ENCODE data around the gene BRD3OS.
"Not testable (repeated sequence)": the region's sequence is repeated elsewhere in the genome, so short reads cannot be mapped to it uniquely, and the experiment has no call there.

BRD3OS gene

GRCh38 chr9:134024828-134025605, at the start of gene BRD3OS:
TSS of gene BRD3OS (plus strand) at chr9:134025481. CDS start at chr9:134026748, 1,267 bp downstream.
- peak; percentile 99 for DNase-seq

DNA sequence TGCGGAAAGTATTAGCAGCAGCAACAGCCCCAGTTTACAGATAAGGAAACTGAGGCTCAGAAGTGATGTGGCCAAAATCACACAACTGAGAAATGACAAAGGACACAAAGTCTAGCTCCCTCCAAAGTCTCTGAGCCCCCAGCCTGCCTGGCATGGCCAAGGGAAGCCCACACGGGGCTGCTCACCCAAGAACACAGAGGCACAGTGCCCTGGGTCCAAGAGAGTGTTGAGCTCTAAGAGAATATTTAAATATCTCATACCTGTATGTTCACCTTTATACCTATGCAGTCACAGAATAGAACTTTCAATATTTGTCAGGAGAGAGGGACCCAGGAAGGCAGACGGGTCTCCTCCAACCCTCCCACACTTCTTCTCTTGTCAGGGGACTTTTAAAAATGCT, 49.8 kb upstream of the BRD3OS start:
- no peak for DNase-seq

DNA sequence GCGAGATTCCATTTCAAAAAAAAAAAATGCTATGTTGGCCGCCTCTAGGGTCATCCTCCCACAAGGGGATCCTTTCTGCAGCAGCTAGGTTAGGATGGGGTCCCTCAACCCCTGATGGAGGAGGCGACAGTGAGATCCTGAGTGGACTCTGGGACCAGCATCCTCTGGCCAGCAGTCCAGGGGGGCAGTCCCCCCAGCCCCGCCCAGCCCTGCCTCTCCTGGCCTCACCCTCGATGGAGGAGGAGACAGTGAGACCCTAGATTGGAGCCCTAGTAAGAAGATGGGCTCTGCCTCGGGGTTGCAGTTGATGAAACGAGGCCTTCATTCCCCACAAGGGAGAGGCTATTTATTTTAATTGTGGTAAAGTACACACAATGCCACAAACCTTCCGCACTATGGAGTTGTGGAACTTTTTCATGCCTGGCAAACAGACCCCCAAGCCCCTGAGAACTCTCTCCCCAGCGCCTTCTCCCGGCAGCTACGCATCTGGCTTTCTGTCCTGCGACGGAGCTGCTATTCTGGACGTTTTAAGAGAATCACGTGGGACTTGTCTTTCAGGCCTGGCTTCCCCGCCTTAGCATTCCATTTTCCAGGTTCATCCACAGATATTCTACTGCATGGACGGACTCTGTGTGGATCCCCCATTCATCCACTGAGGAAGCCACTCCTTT, 49.0 kb upstream of the BRD3OS start:
- no peak for DNase-seq

DNA sequence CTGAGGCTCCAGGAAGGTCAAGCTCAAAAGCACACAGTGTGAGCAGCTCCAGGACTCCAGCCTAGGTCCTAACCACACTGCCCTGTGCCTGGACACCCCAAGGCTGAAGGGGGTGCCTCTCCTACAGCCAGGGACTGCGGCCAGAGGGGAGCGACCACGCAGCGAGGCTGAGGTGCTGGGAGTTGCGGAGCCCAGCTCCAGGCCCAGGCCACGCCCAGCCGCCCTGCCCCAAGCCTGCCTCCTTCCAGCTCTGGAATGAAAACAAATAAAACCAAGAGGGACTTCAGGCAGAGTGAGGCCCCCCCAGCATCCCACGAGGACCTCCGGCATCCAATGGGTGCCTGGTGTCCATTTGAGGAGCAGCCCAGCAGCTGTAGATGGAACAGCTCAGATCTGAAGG, 48.4 kb upstream of the BRD3OS start:
- no peak for DNase-seq

- DNase-seq: no peak
These were observed 47.7 kb upstream of the BRD3OS start for GRCh38 chr9:133977421-133978201.

- no peak for DNase-seq
These were observed 46.9 kb upstream of the BRD3OS start for GRCh38 chr9:133978226-133978898.

GRCh38 chr9:133978899-133979272, 46.4 kb upstream of the BRD3OS start:
- DNase-seq: no peak

DNA sequence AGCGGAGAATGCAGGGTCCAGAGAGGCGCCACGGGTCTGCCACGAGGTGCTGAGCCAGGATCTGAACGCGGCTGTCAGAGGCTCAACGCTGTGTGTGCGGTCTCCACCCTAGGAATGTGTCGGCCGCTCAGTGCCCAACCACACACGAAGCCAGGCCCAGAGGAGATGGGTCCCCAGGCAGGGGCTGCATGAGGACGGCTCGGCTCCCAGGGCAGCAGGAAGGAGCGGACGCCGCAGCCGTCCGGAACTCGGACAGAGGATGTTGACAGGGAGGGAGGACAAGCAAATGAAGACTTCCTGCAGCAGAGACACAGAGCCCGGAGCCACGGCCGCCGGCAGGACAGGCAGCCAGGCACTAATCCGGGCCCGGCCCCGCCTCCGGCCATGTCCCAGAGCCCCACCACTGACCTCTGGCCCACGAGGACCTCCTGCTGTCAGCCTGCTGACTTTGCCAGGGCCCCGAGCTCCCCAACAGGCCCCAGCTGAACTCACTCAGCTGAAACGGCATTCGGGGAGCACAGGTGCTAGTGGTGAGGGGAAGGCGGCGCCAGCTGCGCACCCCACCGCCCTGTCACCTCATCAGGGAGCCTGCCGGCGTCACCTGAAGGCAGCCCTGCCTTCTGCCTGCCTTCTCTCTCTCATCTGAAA, 45.9 kb upstream of the BRD3OS start:
- no peak for DNase-seq

DNA sequence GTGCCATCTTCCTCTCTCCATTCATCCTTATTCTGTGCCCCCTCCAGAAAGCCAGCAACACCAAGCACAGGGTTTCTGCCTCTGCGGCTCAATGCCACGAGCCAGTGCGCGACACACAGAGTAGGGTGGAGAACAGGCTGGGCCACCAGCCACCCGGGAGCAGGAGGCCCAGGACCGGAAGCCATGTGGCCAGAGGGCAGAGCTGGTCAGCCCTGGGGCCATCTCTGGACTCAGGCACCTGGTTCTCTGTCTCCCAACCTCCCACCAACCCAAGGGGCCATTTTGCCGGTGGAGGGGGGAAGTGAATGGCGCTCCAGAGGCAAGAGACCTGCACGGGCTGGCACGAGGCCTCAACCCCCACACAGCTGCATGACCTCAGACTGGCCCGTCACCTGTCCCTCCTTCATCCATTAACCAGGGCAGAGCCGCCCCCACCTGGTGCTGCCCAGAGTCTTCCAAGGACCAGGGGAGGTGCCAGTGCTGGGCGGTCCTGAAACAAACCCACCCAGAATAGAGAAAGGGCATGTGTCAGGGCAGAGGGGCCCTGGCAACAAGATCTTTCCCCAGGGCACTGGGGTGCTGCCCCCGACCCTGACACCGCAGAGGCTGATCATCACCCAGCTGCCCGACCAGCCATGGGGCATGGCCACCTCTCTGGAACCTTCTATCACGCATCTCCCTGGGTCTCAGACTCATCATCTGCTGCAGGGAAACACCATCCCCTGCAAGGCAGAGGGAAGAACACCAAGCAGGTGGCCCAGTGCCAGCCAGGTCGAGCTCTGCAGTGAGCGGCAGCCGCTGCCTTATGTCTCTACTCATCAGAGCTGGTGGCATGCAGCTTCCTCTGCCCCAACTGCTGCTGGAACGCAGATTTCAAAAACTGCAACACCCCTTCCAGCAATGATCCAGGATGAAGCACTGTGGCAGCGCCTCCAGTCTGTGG, 45.1 kb upstream of the BRD3OS start:
- peak; percentile 85 for DNase-seq

- DNase-seq: no peak
These were observed 44.3 kb upstream of the BRD3OS start for GRCh38 chr9:133980864-133981588.

DNA sequence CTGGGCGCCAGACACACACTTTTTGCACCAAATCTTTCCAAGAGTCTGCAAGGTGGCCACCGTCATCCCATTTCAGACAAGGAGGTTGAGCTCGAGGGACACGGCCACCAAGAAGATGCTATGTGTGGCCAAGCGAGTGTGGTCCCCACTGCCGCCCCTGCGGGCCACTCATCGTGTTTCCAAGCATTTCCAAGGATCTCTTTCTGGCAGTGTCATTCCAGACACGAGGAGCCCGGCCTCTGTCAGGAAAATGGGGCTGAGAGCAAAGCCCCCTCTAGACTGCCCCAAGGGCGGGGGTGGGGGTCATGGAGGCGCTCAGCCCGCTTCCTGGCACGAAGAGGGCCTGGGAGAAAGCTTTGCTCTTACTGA, 43.7 kb upstream of the BRD3OS start:
- DNase-seq: no peak

DNA sequence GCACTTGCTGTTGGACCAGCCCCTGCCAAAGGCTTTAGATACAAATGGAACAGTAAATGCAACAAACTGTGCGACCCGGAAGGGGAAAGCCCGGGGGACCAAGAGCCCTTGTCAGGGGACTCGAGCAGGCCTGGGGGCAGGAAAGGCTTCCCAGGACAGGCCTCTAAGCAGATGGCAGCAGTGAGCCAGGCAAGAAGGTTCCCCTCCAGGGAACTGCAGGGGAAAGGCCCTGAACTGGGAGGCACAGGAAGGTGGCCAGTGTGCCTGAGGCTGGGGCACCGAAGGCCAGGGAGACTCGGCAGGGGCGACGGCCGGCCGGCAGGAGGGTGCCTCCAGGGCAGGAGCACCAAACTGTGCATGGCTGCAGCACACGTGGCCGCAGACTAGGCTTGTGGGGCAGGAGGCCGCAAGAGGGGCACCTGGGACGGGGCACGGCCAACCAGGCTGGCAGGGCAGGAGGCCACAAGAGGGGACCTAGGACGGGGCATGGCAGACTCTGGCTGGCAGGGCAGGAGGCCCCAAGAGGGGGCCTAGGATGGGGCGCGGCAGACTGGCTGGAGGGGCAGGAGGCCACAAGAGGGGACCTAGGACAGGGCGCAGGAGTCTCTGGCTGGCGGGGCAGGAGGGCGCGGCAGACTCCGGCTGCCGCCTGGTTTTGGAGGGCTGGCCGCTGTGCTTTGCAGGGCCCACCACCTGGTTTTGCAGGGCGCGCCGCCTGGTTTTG, 43.2 kb upstream of the BRD3OS start:
- peak; percentile 27 for DNase-seq

- DNase-seq: no peak
These were observed 42.1 kb upstream of the BRD3OS start for GRCh38 chr9:133982971-133983720.

GRCh38 chr9:133986061-133986460, 39.2 kb upstream of the BRD3OS start:
- no peak for DNase-seq

DNA sequence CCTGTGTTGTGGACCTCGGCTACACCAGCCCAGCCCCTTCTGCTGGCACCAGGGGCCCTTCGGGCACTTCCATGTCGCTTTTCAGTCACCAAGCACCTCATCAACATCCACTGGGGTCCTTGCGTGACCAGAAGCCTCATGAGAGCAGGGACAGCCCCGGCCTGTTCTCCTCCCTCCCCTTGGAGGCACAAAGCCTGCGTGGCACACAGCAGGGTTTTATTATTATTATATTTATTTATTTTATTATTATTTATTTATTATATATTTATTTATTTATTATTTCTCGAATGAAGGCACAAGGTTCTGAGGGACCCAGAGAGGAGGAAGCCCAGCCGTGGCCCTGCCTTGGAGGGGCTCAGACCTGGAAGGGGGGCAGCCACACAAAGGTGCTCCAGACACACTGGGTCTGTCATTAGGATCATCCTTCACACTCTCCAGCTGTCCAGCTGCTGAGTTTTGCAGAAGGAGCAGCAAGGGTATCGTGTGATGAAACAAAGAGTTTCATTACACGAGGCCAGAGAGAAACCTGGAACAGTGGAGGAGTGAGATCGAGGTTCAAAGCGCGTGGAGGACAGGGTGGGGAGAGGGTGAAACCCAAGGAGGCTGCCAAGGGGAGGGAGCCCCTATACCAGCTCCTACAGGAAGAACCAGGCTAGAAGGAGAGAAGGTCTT, 38.4 kb upstream of the BRD3OS start:
- DNase-seq: no peak

DNA sequence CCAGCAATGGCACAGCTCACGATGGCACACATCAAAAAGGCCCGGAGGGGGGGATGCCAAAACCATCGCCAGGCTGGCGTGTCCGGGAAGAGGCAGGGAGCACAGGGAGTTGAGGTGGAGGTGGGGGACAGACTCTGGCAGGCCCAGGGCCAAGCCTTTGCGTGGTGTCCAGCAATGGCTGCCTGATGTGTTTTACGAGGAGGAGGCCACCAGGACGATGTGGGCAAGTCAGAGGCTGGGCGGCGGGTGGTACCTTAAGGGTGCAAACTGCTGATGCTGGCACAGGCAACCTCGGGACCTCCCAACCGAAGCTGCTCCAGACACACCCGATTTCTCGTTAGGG, 37.9 kb upstream of the BRD3OS start:
- DNase-seq: no peak

- DNase-seq: no peak
These were observed 37.2 kb upstream of the BRD3OS start for GRCh38 chr9:133987946-133988665.

GRCh38 chr9:133988771-133989170, 36.5 kb upstream of the BRD3OS start:
- not testable (repeated sequence) for DNase-seq

Measured in NCI-H2171 treated with DMSO at 0.1 percent for 48 hours (cell line).